OCI-LY1 (cell line): ENCODE data around the gene MCCC1.

Experiments
- EZH2 ChIP-seq: fragments of 200-600 bp; sonication (generic), shearing (Covaris generic); IDR thresholded peaks from 2 replicates; pipeline ENCODE4 v1.8.0; 2017; ENCODE audit warnings: borderline replicate concordance, mixed run types, mild to moderate bottlenecking, antibody characterized with exemption, low read length, moderate library complexity, mixed read lengths
- TF ChIP-seq, protein P1 (sequence below): fragments of 200-600 bp; sonication (generic), shearing (Covaris generic); IDR thresholded peaks from 2 replicates; pipeline ENCODE4 v1.5.1; 2017; ENCODE audit warnings: mild to moderate bottlenecking, antibody characterized with exemption, low read length, moderate library complexity, mixed read lengths

DNA sequence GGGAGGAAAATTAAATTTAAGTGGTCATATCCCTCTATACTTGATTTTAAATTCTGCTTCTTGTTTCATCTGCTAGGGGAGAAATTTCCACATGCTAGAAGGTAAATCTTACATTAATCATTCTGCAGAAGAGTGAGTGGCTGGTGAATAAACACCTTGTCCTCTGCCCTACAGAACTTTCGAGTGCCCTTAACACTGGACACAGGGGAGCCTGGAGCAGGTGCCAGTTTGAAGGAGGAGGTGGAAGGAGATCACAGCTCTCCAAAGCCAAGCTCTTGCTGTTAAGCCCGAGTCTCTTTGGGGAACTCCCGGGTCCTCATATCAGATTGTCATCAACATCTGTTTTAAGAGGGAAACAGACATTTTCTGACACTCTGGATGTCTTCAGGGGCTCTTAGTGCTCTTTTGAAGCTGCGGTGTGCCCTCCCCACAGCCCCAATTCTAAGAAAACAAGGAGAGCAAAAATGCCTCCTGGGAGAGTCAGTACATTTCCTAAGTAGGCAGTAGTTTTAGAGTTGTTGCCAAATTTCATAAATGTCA is 32.0 kb upstream of the MCCC1 start:
- TF ChIP-seq, protein P1, sequence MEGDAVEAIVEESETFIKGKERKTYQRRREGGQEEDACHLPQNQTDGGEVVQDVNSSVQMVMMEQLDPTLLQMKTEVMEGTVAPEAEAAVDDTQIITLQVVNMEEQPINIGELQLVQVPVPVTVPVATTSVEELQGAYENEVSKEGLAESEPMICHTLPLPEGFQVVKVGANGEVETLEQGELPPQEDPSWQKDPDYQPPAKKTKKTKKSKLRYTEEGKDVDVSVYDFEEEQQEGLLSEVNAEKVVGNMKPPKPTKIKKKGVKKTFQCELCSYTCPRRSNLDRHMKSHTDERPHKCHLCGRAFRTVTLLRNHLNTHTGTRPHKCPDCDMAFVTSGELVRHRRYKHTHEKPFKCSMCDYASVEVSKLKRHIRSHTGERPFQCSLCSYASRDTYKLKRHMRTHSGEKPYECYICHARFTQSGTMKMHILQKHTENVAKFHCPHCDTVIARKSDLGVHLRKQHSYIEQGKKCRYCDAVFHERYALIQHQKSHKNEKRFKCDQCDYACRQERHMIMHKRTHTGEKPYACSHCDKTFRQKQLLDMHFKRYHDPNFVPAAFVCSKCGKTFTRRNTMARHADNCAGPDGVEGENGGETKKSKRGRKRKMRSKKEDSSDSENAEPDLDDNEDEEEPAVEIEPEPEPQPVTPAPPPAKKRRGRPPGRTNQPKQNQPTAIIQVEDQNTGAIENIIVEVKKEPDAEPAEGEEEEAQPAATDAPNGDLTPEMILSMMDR, result no peak
- no peak for TF ChIP-seq EZH2
